H1 (cell line): ENCODE data around the gene ZNRF3. TPM values are rescaled to one million over a fixed set of nuclear protein-coding genes. Genes with fewer than 3 reads are reported as not detected.

Source experiments
- CTCF ChIA-PET: fragments of 300-600 bp; sonication (Branson Sonifier 250); formaldehyde crosslinking; loops from one replicate; lab custom pipeline; 2021; ENCODE audit not compliant: partially characterized antibody; lab: Charles Lee
- POLR2A ChIA-PET: fragments of 300-600 bp; sonication (Branson Sonifier 250); formaldehyde crosslinking; loops from one replicate; lab custom pipeline; 2021; ENCODE audit warnings: inconsistent platforms; ENCODE audit not compliant: partially characterized antibody; lab: Charles Lee
- DNase-seq, 2 experiments: peaks; one replicate each; pipeline versions ENCODE4 v3.0.0 to v3.0.0-alpha.2; 2010 to 2022; ENCODE audit warnings: low spot score in 2 of 2, low read depth in 1 of 2, mixed read lengths in 1 of 2
- FAIRE-seq: peaks from 2 replicates; lab custom pipeline; 2011; peaks lifted over from hg19 to GRCh38; lab: Jason Lieb, UNC
- H2AFZ ChIP-seq: 2 replicates; pipeline ENCODE4 v1.8.1; 2012; ENCODE audit warnings: low read length, inconsistent platforms
- H2AK5ac ChIP-seq: 2 replicates; pipeline ENCODE4 v1.6.1; 2013; ENCODE audit warnings: low read depth, low read length
- H2BK120ac ChIP-seq: replicated peaks from 2 replicates; pipeline ENCODE3; 2013; ENCODE audit warnings: low read depth, low read length, inconsistent platforms
- H2BK12ac ChIP-seq: 2 replicates; pipeline ENCODE4 v1.6.1; 2013; ENCODE audit warnings: low read depth, low read length
- H2BK15ac ChIP-seq: 2 replicates; pipeline ENCODE4 v1.6.1; 2013; ENCODE audit warnings: low read length
- H2BK20ac ChIP-seq: 2 replicates; pipeline ENCODE4 v1.6.1; 2013; ENCODE audit warnings: low read length
- H2BK5ac ChIP-seq: 2 replicates; pipeline ENCODE4 v1.6.1; 2013; ENCODE audit warnings: low read depth, low read length
- H3K14ac ChIP-seq: 2 replicates; pipeline ENCODE4 v1.6.1; 2013; ENCODE audit warnings: inconsistent platforms; ENCODE audit not compliant: insufficient read length
- H3K18ac ChIP-seq: 2 replicates; pipeline ENCODE4 v1.6.1; 2013; ENCODE audit warnings: low read length; ENCODE audit errors: extremely low read depth
- H3K23ac ChIP-seq: 2 replicates; pipeline ENCODE4 v1.6.1; 2013; ENCODE audit warnings: inconsistent platforms; ENCODE audit not compliant: insufficient read length
- H3K23me2 ChIP-seq: 2 replicates; pipeline ENCODE4 v1.6.1; 2013; ENCODE audit warnings: low read depth, low read length
- H3K27ac ChIP-seq: 2 replicates; pipeline ENCODE4 v1.6.1; 2011; ENCODE audit warnings: low read depth, low read length, inconsistent platforms
- H3K27me3 ChIP-seq, 4 experiments: replicated peaks in 1 of 4; 1 replicate in 1 of 4; 2 replicates in 3 of 4; pipeline versions ENCODE4 v1.6.1 to v1.8.1; 2011 to 2013; ENCODE audit warnings: low read length in 3 of 4, mild to moderate bottlenecking in 3 of 4, inconsistent platforms in 2 of 4, mixed read lengths in 2 of 4, moderate library complexity in 1 of 4; ENCODE audit not compliant: control insufficient read depth in 3 of 4, insufficient read depth in 3 of 4; ENCODE audit errors: extremely low read depth in 1 of 4
- H3K36me3 ChIP-seq, 4 experiments: 2 replicates each; pipeline versions ENCODE4 v1.6.1 to v1.8.1; 2011 to 2013; ENCODE audit warnings: mild to moderate bottlenecking in 4 of 4, low read length in 3 of 4, moderate library complexity in 2 of 4, control low read depth in 1 of 4, inconsistent platforms in 1 of 4; ENCODE audit not compliant: insufficient read depth in 4 of 4, control insufficient read depth in 2 of 4
- H3K4ac ChIP-seq: replicated peaks from 2 replicates; pipeline ENCODE3; 2013; ENCODE audit warnings: low read length, low read depth, mixed read lengths, inconsistent platforms; ENCODE audit not compliant: insufficient read length
- H3K4me1 ChIP-seq, 4 experiments: replicated peaks in 1 of 4; 1 replicate in 1 of 4; 2 replicates in 3 of 4; pipeline versions ENCODE4 v1.6.1 to v1.8.1; 2011 to 2013; ENCODE audit warnings: low read length in 3 of 4, inconsistent platforms in 2 of 4, mixed read lengths in 1 of 4; ENCODE audit not compliant: insufficient read depth in 4 of 4, control insufficient read depth in 3 of 4
- H3K4me2 ChIP-seq, 2 experiments: 2 replicates each; pipeline versions ENCODE4 v1.6.1 to v1.8.1; 2011 to 2013; ENCODE audit warnings: low read depth in 2 of 2, low read length in 2 of 2, control low read depth in 1 of 2, inconsistent platforms in 1 of 2, mild to moderate bottlenecking in 1 of 2; ENCODE audit not compliant: insufficient read depth in 1 of 2
- H3K4me3 ChIP-seq, 4 experiments: fragments of 200-600, 300-600 bp in 1 of 4; sonication (generic), shearing (Covaris generic), sonication (Bioruptor Twin) in 1 of 4; 2 replicates each; pipeline versions ENCODE4 v1.5.1 to v1.8.1; 2011 to 2016; ENCODE audit warnings: low read length in 4 of 4, low read depth in 3 of 4, control low read depth in 2 of 4, inconsistent platforms in 2 of 4, mild to moderate bottlenecking in 2 of 4, mixed read lengths in 1 of 4, moderate library complexity in 1 of 4; ENCODE audit not compliant: insufficient read depth in 2 of 4; ENCODE audit errors: extremely low read depth in 1 of 4
- H3K56ac ChIP-seq: replicated peaks from 2 replicates; pipeline ENCODE3; 2013; ENCODE audit warnings: low read depth, mild to moderate bottlenecking, mixed read lengths, low read length, inconsistent platforms; ENCODE audit not compliant: insufficient read length
- H3K79me1 ChIP-seq: 2 replicates; pipeline ENCODE4 v1.6.1; 2013; ENCODE audit warnings: low read depth, low read length, control low read depth
- H3K79me2 ChIP-seq, 2 experiments: 2 replicates each; pipeline versions ENCODE4 v1.6.1 to v1.8.1; 2012 to 2013; ENCODE audit warnings: low read length in 2 of 2, mild to moderate bottlenecking in 2 of 2, inconsistent platforms in 1 of 2; ENCODE audit not compliant: insufficient read depth in 2 of 2, control insufficient read depth in 1 of 2
- H3K9ac ChIP-seq, 4 experiments: replicated peaks in 1 of 4; 1 replicate in 1 of 4; 2 replicates in 3 of 4; pipeline versions ENCODE4 v1.6.1 to v1.8.1; 2011 to 2013; ENCODE audit warnings: low read depth in 3 of 4, low read length in 3 of 4, control low read depth in 2 of 4, mild to moderate bottlenecking in 2 of 4, moderate library complexity in 2 of 4, inconsistent platforms in 1 of 4; ENCODE audit errors: extremely low read depth in 1 of 4
- H3K9me3 ChIP-seq, 2 experiments: 2 replicates each; pipeline versions ENCODE4 v1.6.1 to v1.8.1; 2012 to 2013; ENCODE audit warnings: mild to moderate bottlenecking in 2 of 2, moderate library complexity in 2 of 2, control low read depth in 1 of 2, inconsistent platforms in 1 of 2, low read depth in 1 of 2, low read length in 1 of 2, mixed read lengths in 1 of 2; ENCODE audit not compliant: insufficient read depth in 2 of 2
- H4K20me1 ChIP-seq, 2 experiments: replicated peaks in 1 of 2; 2 replicates each; pipeline versions ENCODE3 to v1.8.1; 2011 to 2013; ENCODE audit warnings: inconsistent platforms in 2 of 2, low read length in 2 of 2, mild to moderate bottlenecking in 1 of 2; ENCODE audit not compliant: insufficient read depth in 2 of 2, control insufficient read depth in 1 of 2
- H4K5ac ChIP-seq: 2 replicates; pipeline ENCODE4 v1.6.1; 2013; ENCODE audit warnings: low read length, low read depth, mixed read lengths, inconsistent platforms; ENCODE audit not compliant: insufficient read length
- H4K8ac ChIP-seq: 2 replicates; pipeline ENCODE4 v1.8.0; 2013; ENCODE audit warnings: mild to moderate bottlenecking, moderate library complexity, low read length, inconsistent platforms; ENCODE audit not compliant: insufficient read depth; ENCODE audit errors: extremely low read depth
- H4K91ac ChIP-seq: replicated peaks from 2 replicates; pipeline ENCODE3; 2013; ENCODE audit warnings: low read length, mixed read lengths, inconsistent platforms; ENCODE audit not compliant: insufficient read length
- BACH1 ChIP-seq: IDR thresholded peaks from 2 replicates; pipeline ENCODE4 v1.6.1; 2012; ENCODE audit warnings: low read length, improper control_type of control experiment
- CREB1 ChIP-seq: IDR thresholded peaks from 2 replicates; pipeline ENCODE4 v1.6.1; 2012; ENCODE audit warnings: inconsistent platforms
- NANOG ChIP-seq: IDR thresholded peaks from 2 replicates; pipeline ENCODE4 v1.6.1; 2011; ENCODE audit warnings: low read length, low read depth, mild to moderate bottlenecking, inconsistent platforms; ENCODE audit not compliant: insufficient read depth, poor library complexity, severe bottlenecking
- PHF8 ChIP-seq: fragments of 200-600 bp; sonication (generic); conservative IDR thresholded peaks from 2 replicates; pipeline ENCODE4 v1.7.1; 2012; ENCODE audit warnings: low read depth, mild to moderate bottlenecking, inconsistent platforms, low read length, moderate library complexity
- POU5F1 ChIP-seq: IDR thresholded peaks from 2 replicates; pipeline ENCODE4 v1.6.1; 2011; ENCODE audit warnings: low read depth, mild to moderate bottlenecking, low read length, moderate library complexity
- RNF2 ChIP-seq: fragments of 200-900, 300-1000 bp; sonication (generic); IDR thresholded peaks from 2 replicates; pipeline ENCODE4 v1.7.1; 2016; ENCODE audit warnings: borderline replicate concordance, low read depth, mild to moderate bottlenecking, antibody characterized with exemption, low read length; ENCODE audit not compliant: poor library complexity, severe bottlenecking; ENCODE audit errors: missing control alignments
- RXRA ChIP-seq: IDR thresholded peaks from 2 replicates; pipeline ENCODE4 v1.6.1; 2011; ENCODE audit warnings: low read depth, mild to moderate bottlenecking, low read length, moderate library complexity; ENCODE audit not compliant: insufficient read depth
- SIN3A ChIP-seq, 2 experiments: IDR thresholded peaks in 1 of 2; conservative IDR thresholded peaks in 1 of 2; 2 replicates each; pipeline ENCODE4 v1.6.1; 2011 to 2012; ENCODE audit warnings: low read length in 2 of 2, improper control_type of control experiment in 1 of 2, low read depth in 1 of 2, mild to moderate bottlenecking in 1 of 2
- SUZ12 ChIP-seq: fragments of 200-600 bp; sonication (generic); IDR thresholded peaks from 2 replicates; pipeline ENCODE4 v1.6.1; 2012; ENCODE audit warnings: mild to moderate bottlenecking, inconsistent platforms, low read length, moderate library complexity, mixed read lengths
- TBP ChIP-seq: IDR thresholded peaks from 2 replicates; pipeline ENCODE4 v1.6.1; 2011; ENCODE audit warnings: low read depth, low read length, improper control_type of control experiment
- YY1 ChIP-seq: IDR thresholded peaks from 2 replicates; pipeline ENCODE4 v1.6.1; 2011; ENCODE audit warnings: low read depth, mild to moderate bottlenecking, low read length
- ZNF274 ChIP-seq: IDR thresholded peaks from 2 replicates; pipeline ENCODE4 v1.7.0; 2012; ENCODE audit warnings: low read length, borderline replicate concordance; ENCODE audit errors: extremely low read depth
- WGBS, 2 experiments: shearing (Covaris generic) in 1 of 2; methylation state at CpG; one replicate each; pipeline versions ENCODE4 v1.1.6 to v1.1.7; 2013 to 2015; ENCODE audit warnings: low lambda C conversion rate in 2 of 2, mixed read lengths in 2 of 2, inconsistent platforms in 1 of 2, low coverage in 1 of 2, missing lambda C conversion rate in 1 of 2; ENCODE audit not compliant: insufficient replicate concordance in 2 of 2, insufficient coverage in 1 of 2, insufficient read length in 1 of 2; ENCODE audit errors: extremely low coverage in 1 of 2, missing lambda C conversion rate in 1 of 2; 5-methylcytosine and 5-hydroxymethylcytosine counted together
- polyA plus RNA-seq, 7 experiments: library from polyadenylated mRNA; depleted of rRNA in 3 of 7; stranded (reverse) in 5 of 7; unstranded in 2 of 7; fragments of >200 nt in 5 of 7; fragments of 200-250 nt in 2 of 7; gene quantifications; 1 replicate in 5 of 7; 2 replicates in 1 of 7; 4 replicates in 1 of 7; pipeline versions ENCODE4 v1.2.1 to v1.2.3, GENCODE V29; 2011 to 2013; ENCODE audit warnings: missing spikeins in 2 of 7, mixed read lengths in 2 of 7
- total RNA-seq: library from RNA; stranded (reverse); fragmentation: NEBNext Ultra II Directional; extraction: Animal tissue kit (Norgen Biotek cat#: 25700); gene quantifications from 2 replicates; pipeline ENCODE4 v1.2.1, GENCODE V29; 2021

The ZNRF3 gene
- total and polyA plus RNA-seq, 2 of the 8 experiments (the other 6 are each of a cell fraction or from before 2014, with no cell fraction given): 14.1 to 21.7 TPM

DNA sequence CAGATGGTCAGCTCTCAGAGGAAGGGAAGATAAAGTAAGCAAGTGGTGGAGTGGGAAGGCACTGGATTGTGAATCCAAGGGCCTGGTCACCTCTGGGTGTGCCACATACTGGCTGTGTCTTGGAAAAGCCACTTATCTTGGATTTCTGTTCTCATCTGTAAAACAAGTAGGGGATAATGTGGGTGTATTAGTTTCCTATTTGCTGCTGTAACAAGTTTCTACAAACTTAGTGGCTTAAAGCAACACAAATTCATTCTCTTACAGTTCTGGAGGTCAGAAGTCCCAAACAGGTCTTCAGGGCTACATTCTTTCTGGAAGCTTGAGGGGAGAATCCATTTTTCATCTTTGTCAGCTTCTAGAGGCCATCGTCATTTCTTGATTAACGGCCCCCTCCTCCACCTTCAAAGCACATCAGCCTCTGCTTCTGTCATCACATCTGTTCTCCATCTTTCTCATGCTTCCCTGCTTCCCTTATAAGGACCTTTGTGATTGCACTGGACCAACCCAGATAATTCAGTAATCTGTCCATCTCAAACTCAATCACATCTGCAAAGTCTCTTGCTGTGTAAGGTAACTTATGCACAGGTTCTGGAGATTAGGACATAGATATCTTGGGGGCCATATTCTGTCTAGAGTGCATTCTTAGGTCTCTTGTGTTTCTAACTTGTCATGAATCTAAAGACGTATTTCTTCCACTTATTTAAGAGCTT, 102.4 kb downstream of the ZNRF3 start:
- Histone ChIP-seq H4K5ac (no peak overlapping the region), H4K20me1 (no peaks in the 10 kb centered on the region), H2BK15ac (no peak overlapping the region), H3K23ac (no peak overlapping the region), H3K4me3 (no peak overlapping the region), H3K9ac (no peak overlapping the region), H3K79me1 (peaks cover 4% of the 10 kb centered on the region; the same call in 1 of the 2 replicates), H3K36me3 (peaks cover 0 to 11% (median 0%) of the 10 kb centered on the region in 4 experiments; a peak in 2 of 8 replicates), H3K18ac (no peak overlapping the region), H2BK20ac (no peak overlapping the region), H3K79me2 (peaks cover 0 to 47% of the 10 kb centered on the region in 2 experiments; a peak in 3 of 4 replicates), H2BK5ac (no peak overlapping the region), H2AFZ (no peak overlapping the region), H2BK120ac (no peak overlapping the region), H3K56ac (no peak overlapping the region), H4K91ac (no peak overlapping the region), H3K27me3 (no peaks in the 10 kb centered on the region), H3K4me2 (no peak overlapping the region), H3K27ac (no peak overlapping the region), H3K9me3 (0 out of 4 replicates have a peak, but pooled peaks cover 0 to 4% of the 10 kb centered on the region in 2 experiments), H3K23me2 (no peaks in the 10 kb centered on the region), H2BK12ac (no peak overlapping the region), H3K14ac (no peak overlapping the region), H4K8ac (no peak overlapping the region), H3K4me1 (peaks cover 10 to 36% (median 28%) of the 10 kb centered on the region in 4 experiments), H3K4ac (no peak overlapping the region), H2AK5ac (no peak overlapping the region)
- ChIA-PET POLR2A (interaction anchor here (0.6 to 1.4 kb wide), 5 partner anchors 10 to 182 kb away, joined by 3 read pairs; no protein-coding TSS in a partner anchor), CTCF (interaction anchor here (0.9 to 1.4 kb wide), 2 partner anchors 19 to 99 kb away, joined by 3 read pairs; no protein-coding TSS in a partner anchor)
- FAIRE-seq: no peak
- DNase-seq: no peak
- 94% methylated on average over 3 of the region's 3 CpGs; no CpG with 5 or more reads in 1 of the 2 experiments for WGBS, 2 experiments
- TF ChIP-seq CREB1 (no peak), NANOG (no peak), SIN3A (conservative IDR thresholded peaks at IDR 0.05 in 1 of 2, IDR thresholded peaks at IDR 0.05 in 1 of 2; ENCODE audit: low read depth in 1 of 2, low read length in 2 of 2) (no peak), RXRA (no peak), SUZ12 (no peak), YY1 (no peak), PHF8 (no peak), BACH1 (no peak), POU5F1 (no peak), RNF2 (no peak), ZNF274 (no peak), TBP (no peak)
